SK-N-SH treated with all-trans-retinoic acid at 6 μM for 48 hours (cell line): ENCODE data around the gene FCRLB.
"Not testable (repeated sequence)": the region's sequence is repeated elsewhere in the genome, so short reads cannot be mapped to it uniquely, and the experiment has no call there.

Source experiments
- ISL1 ChIP-seq: fragments of 250-450 bp; sonication (Bioruptor Pico); IDR thresholded peaks from 2 replicates; pipeline ENCODE4 v2.1.2; 2022; ENCODE audit warnings: mild to moderate bottlenecking, moderate library complexity
- POU6F1 ChIP-seq: fragments of 250-450 bp; sonication (Bioruptor Pico); IDR thresholded peaks from 2 replicates; pipeline ENCODE4 v1.8.0; 2021; ENCODE audit warnings: low read depth, mild to moderate bottlenecking, moderate library complexity, borderline replicate concordance
- TOX ChIP-seq: fragments of 250-450 bp; sonication (Bioruptor Pico); IDR thresholded peaks from 2 replicates; pipeline ENCODE4 v1.8.0; 2021; ENCODE audit warnings: mild to moderate bottlenecking, moderate library complexity, borderline replicate concordance
- ZFP3 ChIP-seq: fragments of 250-450 bp; sonication (Bioruptor Pico); IDR thresholded peaks from 2 replicates; pipeline ENCODE4 v1.5.0; 2020; ENCODE audit warnings: mild to moderate bottlenecking, moderate library complexity
- ZNF8 ChIP-seq: fragments of 450-650 bp; formaldehyde crosslinking; IDR thresholded peaks from 2 replicates; pipeline ENCODE4 v1.5.0; 2020; ENCODE audit warnings: mild to moderate bottlenecking, moderate library complexity

GRCh38 chr1:161769673-161770045, 48.3 kb downstream of the FCRLB start:
- TF ChIP-seq TOX (CRISPR knock-in tag); POU6F1 (CRISPR knock-in tag); ISL1; ZNF8 (CRISPR knock-in tag); ZFP3 (CRISPR knock-in tag): not testable (repeated sequence)
